HCT116 (cell line): ENCODE results near the gene N4BP3. TPM values are rescaled to one million over a fixed set of nuclear protein-coding genes. Genes with fewer than 3 reads are reported as not detected.

Source experiments
- ATAC-seq: fragments of 200-7000 bp; cut with Tn5 transposase; 2 replicates; pipeline ENCODE4 v1.9.1; 2020; ENCODE audit warnings: mild to moderate bottlenecking, moderate library complexity
- BruUV-seq: library from RNA; stranded (reverse); fragments of 400-500 nt; replicated peaks from 2 replicates; lab custom pipeline; 2021; lab: Mats Ljungman, UMichigan
- CTCF ChIA-PET: fragments of 300-600 bp; sonication (Branson Sonifier 250); formaldehyde crosslinking; loops from one replicate; lab custom pipeline; 2021; ENCODE audit warnings: antibody characterized with exemption; lab: Charles Lee
- POLR2A ChIA-PET: fragments of 300-600, 350-600 bp; sonication (Branson Sonifier 250); formaldehyde crosslinking; loops from one replicate; lab custom pipeline; 2021; ENCODE audit warnings: antibody characterized with exemption; lab: Charles Lee
- RAD21 ChIA-PET, 2 experiments: fragments of 300-600 bp; sonication (Branson Sonifier 250); formaldehyde crosslinking; loops; one replicate each; lab custom pipeline; 2023; ENCODE audit warnings: low total read pairs in 2 of 2; ENCODE audit not compliant: uncharacterized antibody in 2 of 2, unreplicated experiment in 2 of 2, low non-redundant PET in 1 of 2; lab: Charles Lee
- DNase-seq: peaks from one replicate; pipeline ENCODE4 v3.0.0-alpha.2; 2010; ENCODE audit warnings: low read depth, low spot score
- H2AFZ ChIP-seq: fragments of 200-600 bp; shearing (Covaris generic), sonication (generic); 2 replicates; pipeline ENCODE4 v1.6.1; 2017; ENCODE audit warnings: low read depth, mixed run types, mixed read lengths, antibody characterized with exemption, low read length; ENCODE audit not compliant: poor library complexity, severe bottlenecking
- H3K27ac ChIP-seq: 2 replicates; pipeline ENCODE4 v1.5.1; 2012; ENCODE audit warnings: low read depth, low read length
- H3K27me3 ChIP-seq: fragments of 200-600 bp; sonication (generic); 2 replicates; pipeline ENCODE4 v1.6.1; 2016; ENCODE audit warnings: mixed run types, low read length, mixed read lengths; ENCODE audit not compliant: insufficient read depth
- H3K36me3 ChIP-seq, 2 experiments: fragments of 200-500 bp in 1 of 2; fragments of 200-600 bp in 1 of 2; sonication (Bioruptor generic) in 1 of 2; sonication (generic) in 1 of 2; 2 replicates each; pipeline versions ENCODE4 v1.5.1 to v1.6.1; 2014 to 2016; ENCODE audit warnings: low read length in 2 of 2, inconsistent platforms in 1 of 2, mixed read lengths in 1 of 2, mixed run types in 1 of 2; ENCODE audit not compliant: insufficient read depth in 2 of 2, control insufficient read depth in 1 of 2
- H3K4me1 ChIP-seq, 2 experiments: fragments of 200-600 bp in 1 of 2; sonication (generic) in 1 of 2; 2 replicates each; pipeline versions ENCODE4 v1.5.1 to v1.6.1; 2012 to 2017; ENCODE audit warnings: low read length in 2 of 2, inconsistent platforms in 1 of 2, mild to moderate bottlenecking in 1 of 2, mixed read lengths in 1 of 2, mixed run types in 1 of 2, moderate library complexity in 1 of 2; ENCODE audit not compliant: insufficient read depth in 2 of 2, control insufficient read depth in 1 of 2
- H3K4me2 ChIP-seq: fragments of 200-600 bp; sonication (generic); 2 replicates; pipeline ENCODE4 v1.6.1; 2017; ENCODE audit warnings: mixed run types, low read length, mixed read lengths
- H3K4me3 ChIP-seq, 2 experiments: fragments of 200-600 bp in 1 of 2; sonication (generic) in 1 of 2; replicated peaks in 1 of 2; 2 replicates each; pipeline ENCODE4 v1.5.1; 2011 to 2016; ENCODE audit warnings: low read length in 2 of 2, control low read depth in 1 of 2, low read depth in 1 of 2, mild to moderate bottlenecking in 1 of 2, mixed read lengths in 1 of 2, mixed run types in 1 of 2
- H3K79me2 ChIP-seq: fragments of 200-600 bp; sonication (generic); 2 replicates; pipeline ENCODE4 v1.6.1; 2017; ENCODE audit warnings: mild to moderate bottlenecking, mixed run types, low read length, moderate library complexity, mixed read lengths; ENCODE audit not compliant: insufficient read depth
- H3K9ac ChIP-seq: fragments of 200-600 bp; sonication (generic); 2 replicates; pipeline ENCODE4 v1.6.1; 2016; ENCODE audit warnings: low read length, mixed read lengths
- H3K9me2 ChIP-seq: fragments of 200-600 bp; sonication (generic), shearing (Covaris generic); 2 replicates; pipeline ENCODE4 v1.6.1; 2017; ENCODE audit warnings: mixed run types, mild to moderate bottlenecking, moderate library complexity; ENCODE audit not compliant: insufficient read depth
- H3K9me3 ChIP-seq, 2 experiments: fragments of 200-500 bp in 1 of 2; fragments of 200-600 bp in 1 of 2; sonication (Bioruptor generic) in 1 of 2; sonication (generic) in 1 of 2; 2 replicates each; pipeline ENCODE4 v1.6.1; 2014 to 2017; ENCODE audit warnings: low read length in 2 of 2, mixed read lengths in 2 of 2, inconsistent platforms in 1 of 2, low read depth in 1 of 2, mild to moderate bottlenecking in 1 of 2, mixed run types in 1 of 2, moderate library complexity in 1 of 2; ENCODE audit not compliant: control insufficient read depth in 1 of 2, insufficient read depth in 1 of 2
- H4K20me1 ChIP-seq: fragments of 200-600 bp; sonication (generic), shearing (Covaris generic); 2 replicates; pipeline ENCODE4 v1.6.1; 2017; ENCODE audit warnings: mixed run types, mild to moderate bottlenecking, moderate library complexity; ENCODE audit not compliant: insufficient read depth
- ATF3 ChIP-seq: IDR thresholded peaks from 2 replicates; pipeline ENCODE4 v1.6.1; 2012
- CBX3 ChIP-seq: IDR thresholded peaks from 2 replicates; pipeline ENCODE4 v1.6.1; 2012; ENCODE audit warnings: low read depth
- CEBPB ChIP-seq: IDR thresholded peaks from 2 replicates; pipeline ENCODE4 v1.6.1; 2012; ENCODE audit warnings: low read depth
- EZH2phosphoT487 ChIP-seq: fragments of 200-600 bp; IDR thresholded peaks from 2 replicates; pipeline ENCODE4 v1.6.1; 2018; ENCODE audit warnings: antibody characterized with exemption, borderline replicate concordance
- JUND ChIP-seq: IDR thresholded peaks from 2 replicates; pipeline ENCODE4 v1.6.1; 2012
- POLR2A ChIP-seq: IDR thresholded peaks from 2 replicates; pipeline ENCODE4 v1.7.0; 2011; ENCODE audit warnings: borderline replicate concordance; ENCODE audit not compliant: insufficient read depth, insufficient read length; ENCODE audit errors: extremely low read depth
- SIN3A ChIP-seq: IDR thresholded peaks from 2 replicates; pipeline ENCODE4 v1.6.1; 2012; ENCODE audit warnings: low read depth
- ZBTB33 ChIP-seq: IDR thresholded peaks from 2 replicates; pipeline ENCODE4 v1.6.1; 2011; ENCODE audit warnings: mild to moderate bottlenecking, low read length, moderate library complexity; ENCODE audit not compliant: insufficient replicate concordance; ENCODE audit errors: extremely low read depth
- ZNF274 ChIP-seq: fragments of 200-500 bp; sonication (Bioruptor generic); IDR thresholded peaks from 2 replicates; pipeline ENCODE4 v1.6.1; 2014; ENCODE audit warnings: mild to moderate bottlenecking, low read depth, low read length, inconsistent platforms
- intact Hi-C: fragments of 100-400 bp; cut with micrococcal nuclease; formaldehyde crosslinking; loops from 2 replicates; pipeline ENCODE4 v1.10.0; 2022
- total RNA-seq: library from RNA; stranded (reverse); gene quantifications from one replicate; pipeline ENCODE4 v1.2.1, GENCODE V29; 2021; ENCODE audit not compliant: unreplicated experiment

The N4BP3 gene
- total RNA-seq, 1 experiment from 2014 or later = 5.2 TPM

- DNase-seq (no peak), ATAC-seq (no peak)
- ChIA-PET CTCF (interaction anchor here (10.8 kb wide), 1 partner anchor 72 kb away, joined by 98 read pairs; no protein-coding TSS in a partner anchor), RAD21 (interaction anchor here in 1 of 2 experiments (2.9 kb wide), 1 partner anchor 72 kb away, joined by 15 read pairs; no protein-coding TSS in a partner anchor), POLR2A (interaction anchor here (0.9 kb wide), 1 partner anchor 73 kb away, joined by 3 read pairs; no protein-coding TSS in a partner anchor)
- Histone ChIP-seq H3K9me2 (no peaks in the 10 kb centered on the region), H3K4me2 (no peak overlapping the region), H3K36me3 (peaks cover 41 to 53% of the 10 kb centered on the region in 2 experiments; a peak in 3 of 4 replicates), H2AFZ (no peak overlapping the region), H4K20me1 (no peaks in the 10 kb centered on the region), H3K9ac (no peak overlapping the region), H3K79me2 (peaks cover 20% of the 10 kb centered on the region), H3K9me3 (no peaks in the 10 kb centered on the region), H3K27ac (no peak overlapping the region), H3K27me3 (no peaks in the 10 kb centered on the region), H3K4me1 (peaks cover 2 to 13% of the 10 kb centered on the region in 2 experiments; a peak in 2 of 4 replicates), H3K4me3 (no peak overlapping the region)
- BruUV-seq = no TSS peak
- TF ChIP-seq CEBPB = no peak
- no peak for TF ChIP-seq ATF3
- no peak for TF ChIP-seq ZBTB33
- no peak for TF ChIP-seq POLR2A
- TF ChIP-seq JUND = no peak
- TF ChIP-seq CBX3 = no peak
- no peak for TF ChIP-seq EZH2phosphoT487
- no peak for TF ChIP-seq ZNF274
- no peak for TF ChIP-seq SIN3A
- intact Hi-C loops = no loop called here
These were observed 34.1 kb downstream of the N4BP3 start for GRCh38 chr5:178147406-178147805.
